Smooth muscle cell (in vitro differentiated cells): ENCODE results near the gene HEPACAM2. TPM values are rescaled to one million over a fixed set of nuclear protein-coding genes. Genes with fewer than 3 reads are reported as not detected.

Experiments
- DNase-seq: peaks from one replicate; lab custom pipeline; 2025; ENCODE audit not compliant: unreplicated experiment; lab: John Stamatoyannopoulos, UW
- H2AFZ ChIP-seq: fragments of 200-600 bp; sonication (generic); 2 replicates; pipeline ENCODE4 v1.6.0; 2016; ENCODE audit warnings: antibody characterized with exemption, low read depth, mild to moderate bottlenecking
- H3F3A ChIP-seq: fragments of 200-600 bp; sonication (generic); 2 replicates; pipeline ENCODE4 v1.6.0; 2017; ENCODE audit warnings: antibody characterized with exemption, low read depth
- H3K27ac ChIP-seq: fragments of 200-600 bp; sonication (generic); 2 replicates; pipeline ENCODE4 v1.5.1; 2016; ENCODE audit warnings: low read depth, mild to moderate bottlenecking
- H3K27me3 ChIP-seq: fragments of 200-600 bp; sonication (generic); 2 replicates; pipeline ENCODE4 v1.6.1; 2016; ENCODE audit warnings: low read depth, mild to moderate bottlenecking
- H3K36me3 ChIP-seq: fragments of 200-600 bp; sonication (generic); 2 replicates; pipeline ENCODE4 v1.5.1; 2016; ENCODE audit warnings: low read depth
- H3K4me1 ChIP-seq: fragments of 200-600 bp; sonication (generic); 2 replicates; pipeline ENCODE4 v1.5.1; 2016; ENCODE audit warnings: low read depth
- H3K4me2 ChIP-seq: fragments of 200-600 bp; sonication (generic); 2 replicates; pipeline ENCODE4 v1.6.0; 2016; ENCODE audit warnings: mild to moderate bottlenecking
- H3K4me3 ChIP-seq: fragments of 200-600 bp; sonication (generic); 2 replicates; pipeline ENCODE4 v1.5.1; 2016; ENCODE audit warnings: mild to moderate bottlenecking
- H3K79me2 ChIP-seq: fragments of 200-600 bp; sonication (generic); 2 replicates; pipeline ENCODE4 v1.6.0; 2016; ENCODE audit warnings: low read depth, mild to moderate bottlenecking
- H3K9ac ChIP-seq: fragments of 200-600 bp; sonication (generic); 2 replicates; pipeline ENCODE4 v1.6.0; 2016; ENCODE audit warnings: low read depth
- H3K9me3 ChIP-seq: fragments of 200-600 bp; sonication (generic); replicated peaks from 2 replicates; pipeline ENCODE4 v1.5.1; 2016; ENCODE audit warnings: low read depth
- H4K20me1 ChIP-seq: fragments of 200-600 bp; sonication (generic); 2 replicates; pipeline ENCODE4 v1.6.0; 2016; ENCODE audit warnings: low read depth
- CTCF ChIP-seq: fragments of 200-600 bp; sonication (generic); IDR thresholded peaks from 2 replicates; pipeline ENCODE4 v1.5.1; 2017; ENCODE audit warnings: borderline replicate concordance, mild to moderate bottlenecking, antibody characterized with exemption; ENCODE audit not compliant: insufficient read depth, poor library complexity, severe bottlenecking
- WGBS: methylation state at CpG from one replicate; pipeline ENCODE4 v1.1.7; 2016; ENCODE audit warnings: low lambda C conversion rate; 5-methylcytosine and 5-hydroxymethylcytosine counted together
- polyA plus RNA-seq: library from polyadenylated mRNA; unstranded; fragments of >200 nt; fragmentation: Nextera tagmentation; extraction: Ambion mirVana; gene quantifications from 2 replicates; pipeline ENCODE4 v1.2.1, GENCODE V29; 2016
- total RNA-seq: library from RNA; depleted of rRNA; stranded (reverse); fragments of >200 nt; gene quantifications from 2 replicates; pipeline ENCODE4 v1.2.3, GENCODE V29; 2014

Gene HEPACAM2
- total and polyA plus RNA-seq, 2 experiments from 2014 or later = not detected

GRCh38 chr7:93150200-93150835 is 76.0 kb downstream of the HEPACAM2 start:
- Histone ChIP-seq H3K79me2 (no peaks in the 10 kb centered on the region), H2AFZ (no peak overlapping the region), H3K27me3 (no peaks in the 10 kb centered on the region), H3K9ac (no peak overlapping the region), H3K9me3 (no peaks in the 10 kb centered on the region), H3K36me3 (no peaks in the 10 kb centered on the region), H3K4me2 (no peak overlapping the region), H3F3A (no peaks in the 10 kb centered on the region), H3K27ac (no peak overlapping the region), H3K4me3 (no peak overlapping the region), H3K4me1 (peaks cover 12% of the 10 kb centered on the region), H4K20me1 (no peaks in the 10 kb centered on the region)
- WGBS = 92% methylated on average over 1 of the region's 1 CpG
- no peak for TF ChIP-seq CTCF
- DNase-seq = no peak

- Histone ChIP-seq H3K9ac (no peak overlapping the region), H3K4me1 (peaks cover 12% of the 10 kb centered on the region), H3K79me2 (no peaks in the 10 kb centered on the region), H3F3A (no peaks in the 10 kb centered on the region), H3K36me3 (no peaks in the 10 kb centered on the region), H3K27ac (no peak overlapping the region), H3K4me2 (no peak overlapping the region), H3K4me3 (no peak overlapping the region), H4K20me1 (no peaks in the 10 kb centered on the region), H2AFZ (peak overlapping the region; percentile 37), H3K9me3 (no peaks in the 10 kb centered on the region), H3K27me3 (no peaks in the 10 kb centered on the region)
- 77% methylated on average over 3 of the region's 3 CpGs for WGBS
- DNase-seq = no peak
- no peak for TF ChIP-seq CTCF
Measured at GRCh38 chr7:93148727-93149126, 77.5 kb downstream of the HEPACAM2 start.

GRCh38 chr7:93148144-93148543 is 78.1 kb downstream of the HEPACAM2 start, which contains the start of gene SAMD9L:
Gene SAMD9L, minus strand, starts transcription at chr7:93148385. Its CDS starts 12,414 bp downstream, at chr7:93135971.
- H4K20me1 ChIP-seq = no peaks in the 10 kb centered on the region
- 91% methylated on average over 2 of the region's 2 CpGs for WGBS
- H3K9ac ChIP-seq = no peak within 1 kb of the TSS
- H3K4me3 ChIP-seq = peak within 1 kb of the TSS; percentile 34
- peaks cover 12% of the 10 kb centered on the region for H3K4me1 ChIP-seq
- H3K4me2 ChIP-seq = peak within 1 kb of the TSS; percentile 68
- no peaks in the 10 kb centered on the region for H3F3A ChIP-seq
- H3K27ac ChIP-seq = no peak within 1 kb of the TSS
- H2AFZ ChIP-seq = peak within 1 kb of the TSS; percentile 37
- H3K9me3 ChIP-seq = no peaks in the 10 kb centered on the region
- no peaks in the 10 kb centered on the region for H3K36me3 ChIP-seq
- H3K27me3 ChIP-seq = no peaks in the 10 kb centered on the region
- DNase-seq = no peak
- no peaks in the 10 kb centered on the region for H3K79me2 ChIP-seq
- TF ChIP-seq CTCF = no peak

GRCh38 chr7:93147363-93147762 is 78.9 kb downstream of the HEPACAM2 start:
- Histone ChIP-seq H3K4me1 (peaks cover 12% of the 10 kb centered on the region), H3K9ac (no peak overlapping the region), H3F3A (no peaks in the 10 kb centered on the region), H3K79me2 (no peaks in the 10 kb centered on the region), H2AFZ (peak overlapping the region; percentile 32), H3K36me3 (no peaks in the 10 kb centered on the region), H3K27me3 (no peaks in the 10 kb centered on the region), H3K4me3 (peak overlapping the region; percentile 34), H4K20me1 (no peaks in the 10 kb centered on the region), H3K4me2 (peak overlapping the region; percentile 68), H3K9me3 (no peaks in the 10 kb centered on the region), H3K27ac (no peak overlapping the region)
- no peak for DNase-seq
- WGBS = 65% methylated on average over 3 of the region's 3 CpGs
- TF ChIP-seq CTCF = no peak
